ENCODE data around the gene KPNB1. TPM values are rescaled to one million over a fixed set of nuclear protein-coding genes. Genes with fewer than 3 reads are reported as not detected.

Gene KPNB1
- polyA plus RNA-seq, 1 donor = 164 TPM

- Histone ChIP-seq H3K9me3 (ENCODE audit: control insufficient read depth, low read depth, low read length) (no peaks in the 10 kb centered on the region), H3K4me1 (ENCODE audit: control insufficient read depth, insufficient read depth, low read length) (no peaks in the 10 kb centered on the region), H3K4me3 (ENCODE audit: low read length) (no peak overlapping the region), H3K27ac (ENCODE audit: low read length) (no peak overlapping the region), H3K27me3 (ENCODE audit: control insufficient read depth, insufficient read depth, low read length) (no peaks in the 10 kb centered on the region), H3K36me3 (ENCODE audit: control insufficient read depth, insufficient read depth, low read length) (peaks cover 52% of the 10 kb centered on the region)
- no CpG with 5 or more reads among the region's 3 CpGs for WGBS (ENCODE audit: insufficient coverage, low lambda C conversion rate)
- DNase-seq = no peak
These were observed 29.0 kb upstream of the KPNB1 start for GRCh38 chr17:47620503-47621245.

DNA sequence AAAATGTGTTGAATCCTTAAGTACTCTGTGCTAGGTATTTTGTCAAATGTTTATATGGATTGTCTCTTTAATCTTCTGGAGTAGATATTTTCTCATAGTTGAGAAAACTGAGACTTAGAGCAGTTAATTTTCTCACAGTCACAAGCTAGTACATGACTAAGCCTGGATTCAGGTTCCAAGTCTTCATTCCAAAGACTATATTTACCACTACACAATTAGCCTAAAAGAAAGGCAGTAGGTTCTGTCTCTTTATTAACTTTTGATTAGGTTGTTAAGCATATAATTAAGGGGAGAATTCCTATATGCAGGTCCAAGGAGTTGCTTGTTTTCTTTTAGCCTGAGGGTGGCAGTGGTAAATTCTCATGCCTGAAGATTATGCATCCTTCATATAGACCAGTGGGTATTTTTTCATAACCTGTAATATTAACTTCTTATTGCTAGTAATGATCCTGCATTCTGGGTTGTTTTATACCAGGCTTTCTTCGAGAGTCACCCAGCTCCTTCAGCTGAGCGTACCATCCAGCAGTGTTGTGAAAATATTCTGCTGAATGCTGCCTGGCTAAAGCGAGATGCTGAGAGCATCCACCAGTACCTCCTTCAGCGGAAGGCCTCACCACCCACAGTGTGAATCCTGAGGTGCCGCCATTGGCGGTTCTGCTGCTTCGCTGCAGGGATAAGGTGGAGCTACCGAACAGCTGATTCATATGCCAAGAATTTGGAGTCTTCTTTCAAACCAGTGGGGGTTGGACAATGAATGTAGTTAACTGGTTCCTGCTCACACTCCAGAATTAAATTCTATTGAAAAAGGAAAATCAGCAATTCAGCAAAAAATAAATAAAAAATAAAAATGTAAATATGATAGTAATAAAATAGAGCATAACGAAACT is 28.2 kb upstream of the KPNB1 start:
- no peaks in the 10 kb centered on the region for H3K4me1 ChIP-seq (ENCODE audit: control insufficient read depth, insufficient read depth, low read length)
- DNase-seq = peak; percentile 5
- no peak overlapping the region for H3K27ac ChIP-seq (ENCODE audit: low read length)
- no peaks in the 10 kb centered on the region for H3K27me3 ChIP-seq (ENCODE audit: control insufficient read depth, insufficient read depth, low read length)
- WGBS (ENCODE audit: insufficient coverage, low lambda C conversion rate) = 90% methylated on average over 1 of the region's 9 CpGs
- H3K36me3 ChIP-seq (ENCODE audit: control insufficient read depth, insufficient read depth, low read length) = peaks cover 50% of the 10 kb centered on the region
- no peaks in the 10 kb centered on the region for H3K9me3 ChIP-seq (ENCODE audit: control insufficient read depth, low read depth, low read length)
- H3K4me3 ChIP-seq (ENCODE audit: low read length) = no peak overlapping the region

- H3K27me3 ChIP-seq (ENCODE audit: control insufficient read depth, insufficient read depth, low read length) = no peaks in the 10 kb centered on the region
- no peak for DNase-seq
- no peaks in the 10 kb centered on the region for H3K4me1 ChIP-seq (ENCODE audit: control insufficient read depth, insufficient read depth, low read length)
- peaks cover 48% of the 10 kb centered on the region for H3K36me3 ChIP-seq (ENCODE audit: control insufficient read depth, insufficient read depth, low read length)
- WGBS (ENCODE audit: insufficient coverage, low lambda C conversion rate) = no CpG with 5 or more reads among the region's 2 CpGs
- no peaks in the 10 kb centered on the region for H3K9me3 ChIP-seq (ENCODE audit: control insufficient read depth, low read depth, low read length)
- no peak overlapping the region for H3K4me3 ChIP-seq (ENCODE audit: low read length)
- no peak overlapping the region for H3K27ac ChIP-seq (ENCODE audit: low read length)
These were observed 27.6 kb upstream of the KPNB1 start for GRCh38 chr17:47622180-47622549.

GRCh38 chr17:47624727-47625068 is 25.0 kb upstream of the KPNB1 start:
- H3K27me3 ChIP-seq (ENCODE audit: control insufficient read depth, insufficient read depth, low read length) = no peaks in the 10 kb centered on the region
- H3K9me3 ChIP-seq (ENCODE audit: control insufficient read depth, low read depth, low read length) = no peaks in the 10 kb centered on the region
- no peak overlapping the region for H3K27ac ChIP-seq (ENCODE audit: low read length)
- no CpG with 5 or more reads among the region's 1 CpG for WGBS (ENCODE audit: insufficient coverage, low lambda C conversion rate)
- no peak for DNase-seq
- H3K36me3 ChIP-seq (ENCODE audit: control insufficient read depth, insufficient read depth, low read length) = peaks cover 27% of the 10 kb centered on the region
- H3K4me1 ChIP-seq (ENCODE audit: control insufficient read depth, insufficient read depth, low read length) = no peaks in the 10 kb centered on the region
- H3K4me3 ChIP-seq (ENCODE audit: low read length) = no peak overlapping the region

GRCh38 chr17:47628014-47628566 is 21.6 kb upstream of the KPNB1 start:
- DNase-seq = no peak
- WGBS (ENCODE audit: insufficient coverage, low lambda C conversion rate) = 100% methylated on average over 1 of the region's 8 CpGs
- no peak overlapping the region for H3K27ac ChIP-seq (ENCODE audit: low read length)
- H3K9me3 ChIP-seq (ENCODE audit: control insufficient read depth, low read depth, low read length) = no peaks in the 10 kb centered on the region
- H3K4me1 ChIP-seq (ENCODE audit: control insufficient read depth, insufficient read depth, low read length) = no peaks in the 10 kb centered on the region
- no peak overlapping the region for H3K4me3 ChIP-seq (ENCODE audit: low read length)
- no peaks in the 10 kb centered on the region for H3K27me3 ChIP-seq (ENCODE audit: control insufficient read depth, insufficient read depth, low read length)
- peaks cover 4% of the 10 kb centered on the region for H3K36me3 ChIP-seq (ENCODE audit: control insufficient read depth, insufficient read depth, low read length)

DNA sequence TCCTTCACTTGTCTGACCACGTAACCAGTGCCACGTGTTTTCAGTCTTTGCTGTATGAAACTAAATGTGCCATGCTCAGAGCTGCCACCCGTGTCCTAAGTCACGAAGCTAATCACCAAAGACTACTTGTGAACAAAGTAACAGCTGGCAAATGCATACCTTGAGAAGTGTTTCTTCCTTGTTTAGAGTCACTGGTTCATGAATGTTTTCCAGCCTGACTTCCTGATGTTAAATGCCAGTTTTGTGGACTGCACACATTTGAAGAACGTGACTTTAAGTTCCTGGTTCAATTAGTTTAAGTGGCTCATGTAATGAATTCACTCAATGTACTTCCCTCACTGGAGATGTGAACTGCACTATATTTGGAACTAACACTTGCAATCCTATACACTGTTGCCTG is 19.9 kb upstream of the KPNB1 start:
- WGBS (ENCODE audit: insufficient coverage, low lambda C conversion rate) = no CpG with 5 or more reads among the region's 5 CpGs
- DNase-seq = no peak
- Histone ChIP-seq H3K27me3 (ENCODE audit: control insufficient read depth, insufficient read depth, low read length) (no peaks in the 10 kb centered on the region), H3K4me1 (ENCODE audit: control insufficient read depth, insufficient read depth, low read length) (no peaks in the 10 kb centered on the region), H3K4me3 (ENCODE audit: low read length) (no peak overlapping the region), H3K9me3 (ENCODE audit: control insufficient read depth, low read depth, low read length) (no peaks in the 10 kb centered on the region), H3K36me3 (ENCODE audit: control insufficient read depth, insufficient read depth, low read length) (no peaks in the 10 kb centered on the region), H3K27ac (ENCODE audit: low read length) (no peak overlapping the region)

GRCh38 chr17:47630614-47631013 is 19.1 kb upstream of the KPNB1 start:
- no peaks in the 10 kb centered on the region for H3K27me3 ChIP-seq (ENCODE audit: control insufficient read depth, insufficient read depth, low read length)
- H3K27ac ChIP-seq (ENCODE audit: low read length) = no peak overlapping the region
- no peaks in the 10 kb centered on the region for H3K9me3 ChIP-seq (ENCODE audit: control insufficient read depth, low read depth, low read length)
- H3K4me3 ChIP-seq (ENCODE audit: low read length) = no peak overlapping the region
- WGBS (ENCODE audit: insufficient coverage, low lambda C conversion rate) = no CpG with 5 or more reads among the region's 2 CpGs
- no peaks in the 10 kb centered on the region for H3K36me3 ChIP-seq (ENCODE audit: control insufficient read depth, insufficient read depth, low read length)
- no peaks in the 10 kb centered on the region for H3K4me1 ChIP-seq (ENCODE audit: control insufficient read depth, insufficient read depth, low read length)
- no peak for DNase-seq

- no peaks in the 10 kb centered on the region for H3K9me3 ChIP-seq (ENCODE audit: control insufficient read depth, low read depth, low read length)
- no peak for DNase-seq
- no peaks in the 10 kb centered on the region for H3K4me1 ChIP-seq (ENCODE audit: control insufficient read depth, insufficient read depth, low read length)
- H3K4me3 ChIP-seq (ENCODE audit: low read length) = no peak overlapping the region
- H3K27me3 ChIP-seq (ENCODE audit: control insufficient read depth, insufficient read depth, low read length) = no peaks in the 10 kb centered on the region
- no CpG with 5 or more reads among the region's 3 CpGs for WGBS (ENCODE audit: insufficient coverage, low lambda C conversion rate)
- no peak overlapping the region for H3K27ac ChIP-seq (ENCODE audit: low read length)
- peaks cover 4% of the 10 kb centered on the region for H3K36me3 ChIP-seq (ENCODE audit: control insufficient read depth, insufficient read depth, low read length)
These were observed 16.7 kb upstream of the KPNB1 start for GRCh38 chr17:47632991-47633390.

DNA sequence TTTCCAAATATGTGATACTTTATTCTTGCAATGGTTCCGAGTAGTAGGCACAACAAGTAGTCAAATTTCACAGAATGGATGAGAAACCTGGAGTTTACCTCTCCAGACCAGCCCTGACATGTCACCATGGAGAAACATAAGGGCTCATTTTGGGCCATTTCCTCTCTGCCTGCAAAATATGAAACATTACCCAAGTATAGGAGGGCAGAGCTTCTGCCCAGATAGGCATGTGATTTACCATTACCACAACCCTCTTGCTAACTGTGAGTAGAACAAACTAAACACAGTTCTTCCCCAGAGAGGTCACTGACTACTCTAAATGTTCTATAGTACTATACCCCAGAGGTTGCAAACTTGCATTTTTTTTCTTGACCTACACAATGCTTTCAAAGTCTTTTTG is 15.7 kb upstream of the KPNB1 start:
- WGBS (ENCODE audit: insufficient coverage, low lambda C conversion rate) = no CpG with 5 or more reads among the region's 1 CpG
- DNase-seq = no peak
- H3K4me1 ChIP-seq (ENCODE audit: control insufficient read depth, insufficient read depth, low read length) = no peaks in the 10 kb centered on the region
- no peaks in the 10 kb centered on the region for H3K9me3 ChIP-seq (ENCODE audit: control insufficient read depth, low read depth, low read length)
- H3K27me3 ChIP-seq (ENCODE audit: control insufficient read depth, insufficient read depth, low read length) = no peaks in the 10 kb centered on the region
- H3K27ac ChIP-seq (ENCODE audit: low read length) = no peak overlapping the region
- H3K36me3 ChIP-seq (ENCODE audit: control insufficient read depth, insufficient read depth, low read length) = peaks cover 4% of the 10 kb centered on the region
- H3K4me3 ChIP-seq (ENCODE audit: low read length) = no peak overlapping the region

- H3K27ac ChIP-seq (ENCODE audit: low read length) = no peak overlapping the region
These were observed 14.8 kb upstream of the KPNB1 start for GRCh38 chr17:47634870-47635269.

More at GRCh38 chr17:47634870-47635269, 14.8 kb upstream of the KPNB1 start:
- Histone ChIP-seq H3K36me3 (ENCODE audit: control insufficient read depth, insufficient read depth, low read length) (peaks cover 4% of the 10 kb centered on the region), H3K4me1 (ENCODE audit: control insufficient read depth, insufficient read depth, low read length) (no peaks in the 10 kb centered on the region), H3K4me3 (ENCODE audit: low read length) (no peak overlapping the region), H3K9me3 (ENCODE audit: control insufficient read depth, low read depth, low read length) (no peaks in the 10 kb centered on the region), H3K27me3 (ENCODE audit: control insufficient read depth, insufficient read depth, low read length) (no peaks in the 10 kb centered on the region)
- DNase-seq = no peak
- WGBS (ENCODE audit: insufficient coverage, low lambda C conversion rate) = no CpG with 5 or more reads among the region's 3 CpGs

All from large intestine (tissue), 3 donors.